Bone marrow (tissue), 2 donors: ENCODE data around the gene EEPD1.

ENCODE experiments used
- DNase-seq, 2 donors: peaks; one replicate each; lab custom pipeline; 2025; lab: John Stamatoyannopoulos, UW

EEPD1 gene

DNA sequence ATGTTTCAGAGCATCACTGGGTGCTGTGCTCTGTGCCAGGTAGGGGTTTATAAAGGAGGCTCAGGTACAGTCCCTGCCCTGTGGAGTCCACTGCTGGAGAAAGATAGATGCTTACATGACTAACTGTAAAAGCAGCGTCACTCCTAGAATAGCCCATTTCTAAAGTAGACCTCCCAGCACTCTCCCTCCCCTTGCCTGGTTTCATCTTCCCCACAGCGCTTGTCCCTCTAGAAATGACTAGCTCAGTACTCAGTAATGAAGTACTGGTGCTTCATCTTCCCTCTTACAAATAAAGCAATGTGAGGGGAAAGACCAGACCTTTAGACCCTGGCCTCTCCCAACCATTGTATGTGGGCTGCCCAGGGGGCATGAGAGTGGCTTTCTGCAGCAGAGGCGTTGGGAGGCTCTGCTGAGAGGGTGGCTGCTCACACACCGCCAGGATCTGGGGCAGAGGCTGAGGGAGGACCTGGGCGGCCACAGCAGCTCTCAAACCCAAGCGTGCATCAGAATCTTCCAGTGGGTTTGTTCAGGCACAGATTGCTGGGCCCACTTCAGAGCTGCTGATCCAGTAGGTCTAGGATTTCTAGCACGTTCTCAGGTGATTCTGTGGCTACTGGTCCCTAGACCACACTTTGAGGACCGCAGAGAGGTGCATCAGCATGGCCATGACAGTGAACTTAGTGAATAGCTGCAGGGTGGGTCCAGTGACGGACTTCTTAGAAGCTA, 126.3 kb downstream of the EEPD1 start:
- no peak for DNase-seq

DNA sequence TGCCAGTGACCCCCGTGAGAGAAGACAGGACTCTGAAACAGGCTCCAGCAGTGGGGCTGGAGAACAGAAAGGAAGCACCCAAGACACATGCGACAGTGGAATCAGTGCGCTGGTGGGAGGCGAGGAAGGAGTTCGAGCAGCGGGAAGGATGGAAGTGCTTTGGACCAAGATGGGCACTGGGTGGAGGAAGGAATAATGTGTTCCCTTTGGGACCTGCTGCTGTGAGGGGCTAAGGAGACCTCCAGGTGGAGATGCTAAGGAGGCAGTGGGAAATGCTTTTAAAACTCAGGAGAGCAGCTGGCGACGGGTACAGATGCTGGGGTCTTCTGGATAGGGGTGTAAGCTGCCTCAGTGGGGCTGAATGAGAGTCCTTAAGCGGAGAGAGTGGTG, 126.9 kb downstream of the EEPD1 start:
- DNase-seq = no peak

DNA sequence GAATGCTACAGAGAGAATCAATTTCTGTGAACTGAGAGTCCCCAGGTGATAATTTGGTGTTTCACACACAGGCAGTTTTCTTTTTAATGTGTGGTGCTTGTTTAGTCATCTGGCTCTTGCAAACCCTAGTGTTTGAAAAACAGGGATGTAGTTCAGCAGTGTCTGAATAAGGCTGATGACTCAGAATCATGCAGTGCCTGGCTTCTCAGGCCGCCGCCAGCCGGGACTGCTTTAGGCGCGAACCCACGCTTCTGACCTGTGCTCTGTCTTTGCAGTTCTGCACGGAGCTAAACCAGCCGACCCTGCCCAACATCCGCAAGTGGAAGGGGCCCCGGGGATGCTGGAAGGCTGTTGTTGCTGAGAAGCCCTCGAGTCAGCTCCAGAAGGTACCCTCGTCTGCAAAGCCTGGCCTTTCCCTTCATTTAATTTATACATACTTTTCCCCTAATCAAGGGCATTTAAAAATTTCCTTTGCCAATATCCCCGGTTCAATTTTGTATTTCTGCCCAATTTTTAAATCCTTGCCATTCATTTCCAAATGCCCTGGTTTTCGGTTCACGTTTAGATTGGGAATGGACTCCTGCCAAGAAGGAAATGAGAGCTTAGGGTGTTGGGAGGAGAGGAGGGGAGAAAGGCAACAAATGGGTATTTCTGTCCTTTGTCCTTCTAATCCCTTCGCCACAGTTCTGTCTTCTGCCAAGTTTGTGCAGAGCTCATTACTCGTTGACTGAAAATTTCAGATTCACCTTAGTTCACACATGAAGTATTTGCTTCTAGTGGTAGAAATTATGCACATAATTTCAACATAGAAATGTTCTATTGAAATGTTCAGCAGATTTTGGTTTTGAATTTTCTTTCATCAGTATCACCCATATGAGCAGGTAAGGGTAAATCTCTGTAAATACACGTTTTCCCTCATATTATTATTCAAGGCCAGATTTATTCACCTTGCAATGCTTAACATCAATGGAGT, 128.1 kb downstream of the EEPD1 start:
- DNase-seq = peak; percentile 13 to 48

DNA sequence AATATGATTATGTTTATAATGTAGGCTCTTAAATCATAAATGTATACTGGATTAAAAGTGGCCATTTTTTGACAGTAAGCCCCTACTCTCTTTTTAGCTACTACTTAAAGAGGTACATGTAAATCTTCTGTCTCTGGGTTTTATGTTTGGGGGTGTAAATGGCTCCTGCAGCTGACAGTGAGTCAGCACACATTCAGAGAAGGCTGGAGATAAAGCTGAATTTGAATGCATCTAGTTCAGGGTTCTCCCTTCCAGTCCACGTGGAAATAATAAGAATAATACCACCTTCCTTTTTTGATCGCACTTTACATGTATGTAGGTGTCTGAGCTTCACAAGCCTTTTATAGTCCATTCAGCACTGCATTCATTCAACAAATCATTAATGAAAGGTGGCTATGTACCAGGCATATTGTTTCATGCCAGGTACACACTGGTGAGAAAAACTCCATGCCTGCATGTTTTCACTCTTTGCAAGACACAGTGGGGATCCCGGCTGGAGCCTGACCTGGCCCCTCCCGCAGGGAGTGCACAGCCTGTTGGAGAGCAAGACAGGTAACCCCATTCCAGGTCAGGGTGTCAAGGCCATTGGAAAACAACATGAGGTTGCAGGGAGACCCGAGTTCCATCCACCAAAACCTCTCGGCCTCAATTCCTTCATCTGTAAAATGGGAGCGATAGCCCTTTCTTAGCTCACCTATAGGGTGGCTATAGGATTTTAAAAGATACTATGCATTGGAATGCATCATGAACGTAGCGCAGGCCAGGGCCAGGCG, 129.1 kb downstream of the EEPD1 start:
- DNase-seq = no peak

DNA sequence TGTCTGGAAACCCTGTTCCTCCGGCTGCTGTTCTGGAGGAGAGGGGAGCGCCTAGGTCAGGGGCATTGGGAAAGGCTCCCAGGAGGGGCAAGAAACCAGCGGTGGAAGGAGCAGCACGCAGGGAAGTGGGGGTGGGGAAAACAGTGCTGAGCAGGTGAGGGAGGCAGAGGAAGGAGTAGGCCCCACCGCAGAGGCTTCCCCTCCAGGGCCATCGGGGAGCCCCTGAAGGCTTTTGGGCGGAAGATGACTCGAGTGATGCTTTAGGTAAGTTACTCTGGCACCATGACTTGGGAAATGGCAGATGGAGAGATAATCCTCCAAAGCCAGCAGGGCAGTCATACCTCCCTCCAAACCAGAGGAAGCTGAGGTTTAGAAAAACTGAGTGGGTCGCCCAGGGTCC, 130.1 kb downstream of the EEPD1 start:
- DNase-seq = no peak

DNA sequence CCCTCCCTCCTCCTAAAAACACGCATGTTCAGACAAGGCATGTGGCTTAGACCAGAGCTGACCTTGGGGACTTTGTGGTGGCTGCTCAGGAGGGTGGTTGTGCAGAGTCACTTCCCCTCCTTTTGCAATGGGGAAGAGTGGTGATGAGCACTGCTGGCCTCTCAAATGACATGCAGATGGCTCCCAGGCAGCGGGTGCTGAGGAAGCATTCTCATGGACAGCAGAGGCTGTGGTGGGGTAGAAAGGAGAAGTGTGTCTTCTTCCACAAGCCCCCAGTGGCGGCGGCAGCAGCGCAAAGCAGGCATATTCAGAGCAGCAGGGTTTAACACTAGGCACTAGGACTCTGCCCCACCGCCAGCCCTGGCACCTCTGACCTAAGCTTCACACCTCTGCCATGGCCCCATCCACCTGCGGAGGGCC, 130.7 kb downstream of the EEPD1 start:
- peak; percentile 56 to 93 for DNase-seq

DNA sequence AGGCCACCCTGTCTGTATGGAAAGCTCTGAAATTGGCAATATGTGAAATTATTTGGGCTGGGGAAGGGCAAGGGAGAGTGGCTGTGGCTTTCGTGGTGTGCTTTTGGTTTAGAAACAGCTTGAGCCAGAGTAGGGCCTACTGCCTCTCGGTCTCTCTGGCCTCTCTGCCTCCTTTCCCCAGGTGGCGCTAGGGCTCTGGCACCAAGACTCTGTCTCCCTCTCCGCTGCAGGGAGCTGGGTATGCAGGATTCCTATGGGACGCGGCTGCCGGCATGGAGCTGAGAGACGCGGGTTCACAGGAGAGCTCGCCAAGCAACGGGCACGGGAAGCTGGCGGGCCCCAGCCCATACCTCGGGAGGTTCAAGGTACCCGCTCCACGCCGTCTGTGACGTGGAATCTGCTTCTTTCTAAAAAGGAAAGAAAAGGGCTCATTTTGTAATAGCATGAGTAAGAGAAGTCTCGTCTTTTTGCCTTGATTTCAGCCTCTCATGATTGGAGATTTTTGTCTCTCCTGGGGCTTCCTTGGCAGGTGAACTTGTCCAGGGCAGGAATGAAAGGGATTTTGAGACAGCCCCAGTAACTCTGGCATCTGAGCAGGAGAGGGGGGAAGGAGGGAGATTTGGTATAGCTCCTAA, 131.5 kb downstream of the EEPD1 start:
- DNase-seq = no peak

DNA sequence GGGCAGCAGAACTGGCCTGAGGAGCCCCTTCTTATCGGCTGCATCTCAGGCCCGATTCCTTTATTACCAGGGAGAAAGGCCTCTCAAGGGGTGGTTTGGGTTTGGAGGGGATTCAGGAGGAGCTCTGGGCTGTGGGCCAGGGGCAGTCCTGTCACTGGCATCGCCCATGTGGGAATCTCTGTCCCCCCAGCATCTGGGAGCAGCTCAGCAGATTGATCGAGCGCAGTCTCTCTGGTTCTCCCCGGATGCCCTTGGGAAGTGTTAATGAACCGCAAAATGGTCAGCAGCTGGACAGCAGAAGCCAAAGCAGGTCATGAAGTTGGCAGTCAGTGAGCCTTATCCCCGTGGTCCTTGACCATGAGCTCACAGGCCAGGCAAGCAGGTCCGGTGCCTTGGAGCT, 132.2 kb downstream of the EEPD1 start:
- no peak for DNase-seq

DNA sequence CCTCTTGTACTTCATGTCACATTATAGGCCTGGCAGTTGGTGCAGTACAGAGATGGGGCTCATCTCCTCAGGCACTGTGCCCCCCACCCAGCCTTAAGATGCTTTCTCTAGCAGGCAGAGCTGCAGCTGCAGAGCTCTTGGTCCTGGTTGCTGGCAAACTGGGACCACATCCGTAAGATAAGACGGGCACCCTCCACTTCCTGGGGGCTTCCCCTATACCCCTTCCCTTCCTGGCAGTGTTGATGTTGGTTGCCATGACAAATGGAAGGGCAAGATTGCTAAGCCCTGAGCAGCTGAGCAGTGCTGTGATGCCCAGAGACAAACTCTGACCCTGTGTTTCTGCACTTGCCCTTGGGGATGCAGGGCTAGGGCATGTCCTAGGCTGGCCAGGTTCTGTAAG, 133.2 kb downstream of the EEPD1 start:
- DNase-seq = no peak

DNA sequence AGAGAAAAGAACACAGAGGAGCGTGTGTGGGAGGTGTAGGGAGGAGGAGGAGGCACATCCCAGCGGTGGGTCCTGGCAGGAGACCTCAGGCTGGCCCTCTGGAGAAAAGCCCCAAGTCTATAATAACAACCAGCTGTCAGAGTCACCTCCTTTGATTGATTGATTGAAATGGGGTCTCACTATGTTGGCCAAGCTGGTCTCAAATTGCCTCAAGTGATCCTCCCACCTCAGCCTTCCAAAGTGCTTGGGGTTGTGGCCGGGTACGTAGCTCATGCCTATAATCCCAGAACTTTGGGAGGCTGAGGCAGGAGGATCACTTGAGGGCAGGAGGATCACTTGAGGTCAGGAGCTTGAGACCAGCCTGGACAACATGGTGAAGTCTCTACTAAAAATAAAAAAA, 133.6 kb downstream of the EEPD1 start:
- DNase-seq = no peak

DNA sequence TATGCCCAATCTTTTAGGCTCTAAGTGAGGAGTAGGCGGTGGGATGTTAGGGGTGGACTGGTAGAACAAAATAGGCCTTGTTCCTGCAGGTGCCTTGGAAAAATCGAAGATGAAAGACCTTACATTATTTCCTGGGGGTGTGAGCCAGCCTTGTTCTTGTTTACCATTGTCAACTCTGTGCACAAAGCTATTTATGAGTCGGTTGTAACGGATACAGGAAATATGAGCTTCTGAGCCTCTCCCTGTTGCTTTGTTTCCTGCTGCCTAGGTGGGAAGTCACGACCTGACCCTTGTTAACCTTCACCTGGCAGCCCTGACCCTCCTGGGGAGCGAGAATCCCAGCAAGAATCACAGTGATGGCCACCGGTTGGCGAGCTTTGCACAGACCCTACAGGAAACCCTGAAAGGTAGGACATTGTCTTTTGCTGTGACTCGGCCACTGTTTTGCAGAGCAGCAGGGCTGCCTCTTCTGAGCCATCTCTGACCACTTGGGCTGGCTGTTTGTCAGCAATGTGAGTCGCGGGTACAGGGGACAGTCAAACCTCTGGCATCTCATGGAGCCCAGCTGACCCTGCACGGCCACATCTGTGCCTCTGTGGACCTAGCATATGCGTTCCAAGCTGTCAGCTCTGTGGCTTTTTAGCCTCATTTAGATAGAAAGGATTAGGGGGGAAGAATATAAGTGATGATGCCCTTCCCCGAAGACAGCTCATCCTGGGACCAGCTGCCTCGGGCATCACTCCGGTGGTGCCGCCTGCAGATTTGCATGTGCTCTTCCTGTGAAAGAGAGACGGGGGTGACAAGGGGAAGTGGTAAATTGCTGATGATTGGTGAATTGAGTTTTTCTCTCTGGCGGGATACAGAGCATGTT, 134.6 kb downstream of the EEPD1 start:
- DNase-seq = peak in 1 of 2 donors; percentile 74

DNA sequence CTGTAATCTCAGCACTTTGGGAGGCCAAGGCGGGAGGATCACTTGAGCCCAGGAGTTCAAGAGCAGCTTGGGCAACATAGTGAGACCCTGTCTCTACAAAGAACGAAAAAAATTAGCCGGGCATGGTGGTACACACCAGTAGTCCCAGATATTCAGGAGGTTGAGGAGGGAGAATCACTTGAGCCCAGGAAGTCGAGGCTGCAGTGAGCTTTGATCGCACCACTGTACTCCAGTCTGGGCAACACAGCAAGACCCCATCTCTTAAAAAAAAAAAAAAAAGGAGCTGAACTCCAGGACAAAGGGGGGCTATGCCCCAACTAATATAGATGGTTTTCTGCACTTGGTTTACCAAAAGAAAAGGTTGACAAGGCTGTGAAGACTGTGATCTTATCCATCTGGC, 135.4 kb downstream of the EEPD1 start:
- DNase-seq = no peak

DNA sequence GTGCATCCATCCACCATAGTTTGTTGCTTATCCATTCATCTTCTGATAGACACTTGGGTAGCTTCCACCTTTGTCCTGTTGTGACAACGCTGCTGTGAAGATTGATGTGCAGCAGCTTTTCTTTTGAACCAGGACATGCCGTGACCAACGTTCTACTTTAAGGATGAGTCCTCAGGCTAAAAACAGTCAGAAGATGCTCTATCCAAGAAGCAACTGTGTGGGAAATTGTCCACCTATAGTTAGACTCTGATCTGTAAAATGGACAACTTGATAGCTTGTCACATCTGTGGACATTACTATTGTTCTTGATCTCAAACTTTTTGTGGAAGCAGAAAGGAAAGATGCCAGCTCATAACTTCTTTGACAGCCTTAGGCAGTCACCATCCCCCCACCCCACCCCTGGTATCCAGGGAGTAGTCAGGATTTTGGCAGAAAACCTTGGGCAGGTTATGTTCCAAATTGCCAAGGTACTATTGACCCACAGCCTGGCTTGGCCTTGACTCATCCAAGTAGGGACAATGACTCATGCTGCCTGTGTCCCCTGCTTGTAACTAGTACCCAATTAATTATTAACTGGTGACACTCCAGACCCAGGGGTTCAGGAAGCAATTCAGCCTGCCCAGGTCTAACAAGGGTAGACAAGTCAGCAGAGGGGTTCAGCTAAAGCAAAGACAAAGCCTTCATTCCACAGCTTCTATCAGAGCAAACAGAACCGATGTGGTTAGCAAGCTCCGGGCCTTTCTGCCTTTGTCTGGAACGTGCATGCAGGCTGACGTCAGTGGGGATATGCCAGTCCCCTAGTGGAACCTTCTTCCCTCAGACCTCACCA, 137.0 kb downstream of the EEPD1 start:
- no peak for DNase-seq

DNA sequence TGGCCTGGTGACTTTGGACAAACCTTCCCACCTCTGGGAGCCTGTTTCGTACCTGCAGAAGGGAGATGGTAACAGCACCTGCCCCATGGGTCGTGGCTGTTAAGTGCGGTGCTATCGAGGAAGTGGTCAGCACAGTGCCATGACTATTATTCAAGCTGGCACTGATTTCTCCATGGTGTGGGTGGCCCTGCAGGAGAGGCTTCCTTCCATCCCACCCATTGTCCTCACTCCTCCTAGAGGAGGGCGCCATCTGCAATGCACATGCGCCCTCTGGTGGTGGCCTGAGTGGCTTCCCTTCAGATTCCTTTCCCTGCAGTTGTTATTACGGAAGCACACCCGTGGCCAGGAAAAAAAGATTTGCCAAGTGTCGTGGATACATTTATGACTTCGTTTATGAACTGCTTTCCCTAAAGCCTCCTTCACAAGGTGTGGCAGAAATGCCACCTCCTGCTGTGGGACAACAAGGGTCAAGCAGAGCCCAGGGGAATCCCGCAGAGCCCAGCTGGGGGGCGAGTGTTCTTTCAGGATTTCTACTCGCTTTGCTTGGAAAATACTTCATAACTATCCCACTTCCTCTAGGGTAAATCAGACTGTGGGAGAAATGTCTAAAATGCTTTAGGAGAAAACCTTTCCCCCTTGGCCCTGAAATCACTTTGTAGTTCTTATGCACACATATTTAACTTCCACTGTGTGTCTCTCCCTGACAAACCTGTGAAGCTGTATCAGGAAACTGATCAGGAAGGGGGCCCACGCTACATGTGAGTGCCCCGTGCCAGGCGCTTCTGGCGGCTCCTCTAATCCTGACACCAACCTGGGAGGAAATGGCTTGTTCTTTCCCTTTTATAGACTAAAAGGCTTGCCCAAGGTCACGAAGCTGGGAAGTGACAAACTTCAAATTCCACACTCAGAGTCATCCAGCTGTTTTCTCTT, 138.6 kb downstream of the EEPD1 start:
- DNase-seq = peak; percentile 44 to 46

DNA sequence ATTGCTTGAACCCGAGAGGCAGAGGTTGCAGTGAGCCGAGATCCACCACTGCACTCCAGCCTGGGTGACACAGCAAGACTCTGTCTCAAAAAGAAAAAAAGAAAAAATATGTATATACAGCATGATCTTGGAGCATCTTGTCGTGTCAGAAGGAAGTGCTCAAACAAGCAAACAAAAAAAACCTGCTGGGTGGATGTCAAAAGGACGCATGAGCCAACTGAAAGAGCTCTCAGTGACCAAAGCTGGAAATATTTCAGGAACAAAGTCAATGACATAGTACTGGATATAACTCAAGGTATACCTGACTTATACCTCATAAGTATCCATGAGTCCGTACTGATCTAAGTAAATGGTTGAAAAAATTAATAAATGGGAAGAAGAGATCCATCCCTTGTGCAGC, 142.0 kb downstream of the EEPD1 start:
- no peak for DNase-seq

DNA sequence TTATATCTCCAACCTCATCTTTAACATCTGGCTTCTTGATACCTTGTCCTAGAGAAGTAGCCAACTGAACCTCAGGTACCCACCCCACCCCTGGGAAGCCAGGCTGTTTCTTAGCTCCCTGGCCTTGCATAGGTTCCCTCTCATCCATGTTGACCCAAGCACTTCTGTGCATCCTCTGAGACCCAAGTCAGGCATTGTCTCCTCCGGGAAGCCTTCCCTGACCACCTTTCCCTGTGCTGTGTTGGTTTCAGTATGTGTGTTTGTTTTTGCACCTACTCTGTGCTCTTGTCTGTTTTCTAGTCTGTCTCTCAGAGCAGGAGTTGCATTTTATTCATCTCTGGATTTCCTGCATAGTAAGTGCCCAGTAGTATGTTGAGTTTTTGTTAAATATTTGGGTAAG, 143.2 kb downstream of the EEPD1 start:
- no peak for DNase-seq

DNA sequence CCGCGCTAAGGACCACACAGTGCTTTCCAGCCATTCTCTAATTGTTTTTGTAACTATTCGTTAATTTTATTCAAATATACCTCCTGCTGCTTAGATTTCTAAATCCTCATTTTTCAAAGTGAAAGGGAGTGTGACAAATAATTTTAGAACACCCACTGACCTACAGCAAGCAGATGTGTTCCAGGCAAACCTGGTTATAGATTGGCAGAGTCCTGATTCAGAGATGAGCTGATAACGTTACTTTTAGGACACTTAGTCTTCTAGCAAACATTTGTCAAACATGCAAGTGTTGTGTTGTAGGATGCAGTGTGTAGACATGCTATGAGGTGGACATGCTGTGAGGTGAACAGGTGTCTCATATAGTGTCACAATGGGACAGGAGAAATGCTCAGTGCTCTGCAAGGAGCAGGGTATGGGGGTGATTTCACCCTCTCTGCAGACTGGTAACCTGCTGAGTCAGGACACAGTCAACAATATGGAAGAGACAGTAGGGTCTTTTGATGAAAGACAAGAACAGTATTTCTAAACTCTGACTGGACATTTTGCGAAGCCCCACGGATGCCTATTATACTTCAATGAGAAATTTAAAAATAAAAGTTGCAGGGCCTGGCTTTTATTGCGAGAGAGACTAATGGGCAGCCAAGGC, 144.4 kb downstream of the EEPD1 start:
- DNase-seq = no peak

DNA sequence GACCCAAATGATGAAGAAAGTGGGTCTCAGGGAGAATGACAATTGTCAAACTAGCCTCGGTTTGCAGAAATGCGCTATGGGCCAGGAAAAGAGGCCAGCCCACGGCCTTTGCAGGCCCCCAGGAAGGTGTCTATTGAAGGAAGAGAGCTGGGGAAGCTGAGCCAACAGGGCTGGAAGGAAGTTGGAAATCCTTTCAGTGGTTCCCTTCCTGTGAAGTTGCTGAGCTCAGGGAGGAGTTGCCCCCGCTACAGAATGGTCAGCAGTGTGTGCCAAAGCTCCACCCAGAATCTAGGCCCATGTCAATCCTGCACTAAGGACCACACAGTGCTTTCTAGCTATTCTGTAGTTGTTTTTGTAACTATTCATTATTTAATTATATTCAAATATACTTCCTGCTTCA, 145.1 kb downstream of the EEPD1 start:
- DNase-seq = no peak
